ENCODE results near the gene PHACTR1. TPM values are rescaled to one million over a fixed set of nuclear protein-coding genes. Genes with fewer than 3 reads are reported as not detected.

PHACTR1 gene
- total and polyA plus RNA-seq, 9 of the 15 experiments (the other 6 are each of a cell fraction or from before 2014, with no cell fraction given) = 11.5 to 32.6 (median 22.0) TPM

- TF ChIP-seq ARID3A (IDR thresholded peaks at IDR 0.05; ENCODE audit: borderline replicate concordance, low read depth, low read length) (no peak), EZH2 (IDR thresholded peaks at IDR 0.05; ENCODE audit: borderline replicate concordance, low read depth, low read length) (no peak), SP2 (IDR thresholded peaks at IDR 0.05; ENCODE audit: extremely low read depth, low read depth, low read length, poor library complexity, severe bottlenecking) (no peak), HEY1 (CRISPR knock-in tag; IDR thresholded peaks at IDR 0.05; ENCODE audit: borderline replicate concordance) (no peak), RUNX1 (IDR thresholded peaks at IDR 0.05; ENCODE audit: low read depth) (no peak)
- TF ChIP-seq, protein P1, sequence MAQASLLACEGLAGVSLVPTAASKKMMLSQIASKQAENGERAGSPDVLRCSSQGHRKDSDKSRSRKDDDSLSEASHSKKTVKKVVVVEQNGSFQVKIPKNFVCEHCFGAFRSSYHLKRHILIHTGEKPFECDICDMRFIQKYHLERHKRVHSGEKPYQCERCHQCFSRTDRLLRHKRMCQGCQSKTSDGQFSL (CRISPR knock-in tag; IDR thresholded peaks at IDR 0.05) = no peak
- TF ChIP-seq, protein P1 (tag; IDR thresholded peaks at IDR 0.05) = no peak
- TF ChIP-seq, protein P2, sequence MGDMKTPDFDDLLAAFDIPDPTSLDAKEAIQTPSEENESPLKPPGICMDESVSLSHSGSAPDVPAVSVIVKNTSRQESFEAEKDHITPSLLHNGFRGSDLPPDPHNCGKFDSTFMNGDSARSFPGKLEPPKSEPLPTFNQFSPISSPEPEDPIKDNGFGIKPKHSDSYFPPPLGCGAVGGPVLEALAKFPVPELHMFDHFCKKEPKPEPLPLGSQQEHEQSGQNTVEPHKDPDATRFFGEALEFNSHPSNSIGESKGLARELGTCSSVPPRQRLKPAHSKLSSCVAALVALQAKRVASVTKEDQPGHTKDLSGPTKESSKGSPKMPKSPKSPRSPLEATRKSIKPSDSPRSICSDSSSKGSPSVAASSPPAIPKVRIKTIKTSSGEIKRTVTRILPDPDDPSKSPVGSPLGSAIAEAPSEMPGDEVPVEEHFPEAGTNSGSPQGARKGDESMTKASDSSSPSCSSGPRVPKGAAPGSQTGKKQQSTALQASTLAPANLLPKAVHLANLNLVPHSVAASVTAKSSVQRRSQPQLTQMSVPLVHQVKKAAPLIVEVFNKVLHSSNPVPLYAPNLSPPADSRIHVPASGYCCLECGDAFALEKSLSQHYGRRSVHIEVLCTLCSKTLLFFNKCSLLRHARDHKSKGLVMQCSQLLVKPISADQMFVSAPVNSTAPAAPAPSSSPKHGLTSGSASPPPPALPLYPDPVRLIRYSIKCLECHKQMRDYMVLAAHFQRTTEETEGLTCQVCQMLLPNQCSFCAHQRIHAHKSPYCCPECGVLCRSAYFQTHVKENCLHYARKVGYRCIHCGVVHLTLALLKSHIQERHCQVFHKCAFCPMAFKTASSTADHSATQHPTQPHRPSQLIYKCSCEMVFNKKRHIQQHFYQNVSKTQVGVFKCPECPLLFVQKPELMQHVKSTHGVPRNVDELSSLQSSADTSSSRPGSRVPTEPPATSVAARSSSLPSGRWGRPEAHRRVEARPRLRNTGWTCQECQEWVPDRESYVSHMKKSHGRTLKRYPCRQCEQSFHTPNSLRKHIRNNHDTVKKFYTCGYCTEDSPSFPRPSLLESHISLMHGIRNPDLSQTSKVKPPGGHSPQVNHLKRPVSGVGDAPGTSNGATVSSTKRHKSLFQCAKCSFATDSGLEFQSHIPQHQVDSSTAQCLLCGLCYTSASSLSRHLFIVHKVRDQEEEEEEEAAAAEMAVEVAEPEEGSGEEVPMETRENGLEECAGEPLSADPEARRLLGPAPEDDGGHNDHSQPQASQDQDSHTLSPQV (IDR thresholded peaks at IDR 0.05) = no peak; the same call in 1 of the 2 replicates
- TF ChIP-seq, protein P3, sequence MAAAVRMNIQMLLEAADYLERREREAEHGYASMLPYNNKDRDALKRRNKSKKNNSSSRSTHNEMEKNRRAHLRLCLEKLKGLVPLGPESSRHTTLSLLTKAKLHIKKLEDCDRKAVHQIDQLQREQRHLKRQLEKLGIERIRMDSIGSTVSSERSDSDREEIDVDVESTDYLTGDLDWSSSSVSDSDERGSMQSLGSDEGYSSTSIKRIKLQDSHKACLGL (CRISPR knock-in tag; IDR thresholded peaks at IDR 0.05; ENCODE audit: borderline replicate concordance, poor library complexity, severe bottlenecking) = no peak
Measured at GRCh38 chr6:13274707-13275434, 558.3 kb downstream of the PHACTR1 start (continued).
